PC-9 (cell line): ENCODE data around the gene SERPINF2.

Experiments
- CTCF ChIP-seq: fragments of 200-600 bp; sonication (generic); conservative IDR thresholded peaks from 2 replicates; pipeline ENCODE4 v1.6.1; 2017; ENCODE audit warnings: mixed run types, antibody characterized with exemption, mild to moderate bottlenecking, moderate library complexity
- EZH2 ChIP-seq: fragments of 200-600 bp; sonication (generic); IDR thresholded peaks from 2 replicates; pipeline ENCODE4 v1.8.0; 2017; ENCODE audit warnings: antibody characterized with exemption, low read depth

GRCh38 chr17:1713160-1713877 is 29.4 kb upstream of the SERPINF2 start:
- no peak for TF ChIP-seq CTCF
- no peak for TF ChIP-seq EZH2
